DND-41 (cell line): ENCODE measurements around the gene CAMKMT.

Source experiments
- ATAC-seq: fragments of 200-7000 bp; cut with Tn5 transposase; 3 replicates; pipeline ENCODE4 v1.9.1; 2021; ENCODE audit warnings: low read depth; ENCODE audit not compliant: insufficient read depth
- DNase-seq: peaks from one replicate; pipeline ENCODE4 v3.0.0-alpha.2; 2020
- H2AFZ ChIP-seq: 2 replicates; pipeline ENCODE4 v1.6.0; 2012; ENCODE audit warnings: low read depth, low read length
- H3K27ac ChIP-seq: 2 replicates; pipeline ENCODE4 v1.5.1; 2012; ENCODE audit warnings: low read length, inconsistent platforms
- H3K27me3 ChIP-seq: fragments of 200-600 bp; sonication (generic); 2 replicates; pipeline ENCODE4 v1.6.0; 2012; ENCODE audit warnings: low read length, mild to moderate bottlenecking, inconsistent platforms; ENCODE audit not compliant: insufficient read depth, poor library complexity
- H3K36me3 ChIP-seq: 2 replicates; pipeline ENCODE4 v1.5.1; 2012; ENCODE audit warnings: low read length, inconsistent platforms; ENCODE audit not compliant: insufficient read depth
- H3K4me1 ChIP-seq: 2 replicates; pipeline ENCODE4 v1.5.1; 2012; ENCODE audit warnings: mild to moderate bottlenecking, low read length; ENCODE audit not compliant: insufficient read depth
- H3K4me2 ChIP-seq: 2 replicates; pipeline ENCODE4 v1.6.0; 2012; ENCODE audit warnings: mild to moderate bottlenecking, moderate library complexity, low read length, inconsistent platforms; ENCODE audit not compliant: insufficient read depth
- H3K4me3 ChIP-seq, 2 experiments: fragments of 200-600 bp in 1 of 2; shearing (Covaris generic) in 1 of 2; 2 replicates each; pipeline ENCODE4 v1.5.1; 2012 to 2016; ENCODE audit warnings: inconsistent platforms in 2 of 2, low read length in 2 of 2, mild to moderate bottlenecking in 2 of 2, low read depth in 1 of 2, moderate library complexity in 1 of 2
- H3K79me2 ChIP-seq: 2 replicates; pipeline ENCODE4 v1.6.0; 2012; ENCODE audit warnings: low read length, inconsistent platforms; ENCODE audit not compliant: insufficient read depth
- H3K9ac ChIP-seq: 2 replicates; pipeline ENCODE4 v1.6.0; 2012; ENCODE audit warnings: low read depth, mild to moderate bottlenecking, inconsistent platforms, low read length, moderate library complexity
- H3K9me3 ChIP-seq: 2 replicates; pipeline ENCODE4 v1.5.1; 2012; ENCODE audit warnings: low read length, moderate library complexity, mild to moderate bottlenecking, inconsistent platforms; ENCODE audit not compliant: insufficient read depth, severe bottlenecking
- H4K20me1 ChIP-seq: 2 replicates; pipeline ENCODE4 v1.6.0; 2012; ENCODE audit warnings: low read length; ENCODE audit not compliant: insufficient read depth
- EZH2 ChIP-seq: IDR thresholded peaks from 3 replicates; pipeline ENCODE4 v1.6.1; 2012; ENCODE audit warnings: borderline replicate concordance, low read depth, mild to moderate bottlenecking, moderate library complexity, low read length, inconsistent platforms; ENCODE audit not compliant: severe bottlenecking
- TF ChIP-seq, protein P1 (sequence below): IDR thresholded peaks from 2 replicates; pipeline ENCODE4 v1.5.1; 2012; ENCODE audit warnings: borderline replicate concordance, low read length, moderate library complexity, mild to moderate bottlenecking; ENCODE audit not compliant: poor library complexity, severe bottlenecking; ENCODE audit errors: extremely low read depth

The CAMKMT gene

DNA sequence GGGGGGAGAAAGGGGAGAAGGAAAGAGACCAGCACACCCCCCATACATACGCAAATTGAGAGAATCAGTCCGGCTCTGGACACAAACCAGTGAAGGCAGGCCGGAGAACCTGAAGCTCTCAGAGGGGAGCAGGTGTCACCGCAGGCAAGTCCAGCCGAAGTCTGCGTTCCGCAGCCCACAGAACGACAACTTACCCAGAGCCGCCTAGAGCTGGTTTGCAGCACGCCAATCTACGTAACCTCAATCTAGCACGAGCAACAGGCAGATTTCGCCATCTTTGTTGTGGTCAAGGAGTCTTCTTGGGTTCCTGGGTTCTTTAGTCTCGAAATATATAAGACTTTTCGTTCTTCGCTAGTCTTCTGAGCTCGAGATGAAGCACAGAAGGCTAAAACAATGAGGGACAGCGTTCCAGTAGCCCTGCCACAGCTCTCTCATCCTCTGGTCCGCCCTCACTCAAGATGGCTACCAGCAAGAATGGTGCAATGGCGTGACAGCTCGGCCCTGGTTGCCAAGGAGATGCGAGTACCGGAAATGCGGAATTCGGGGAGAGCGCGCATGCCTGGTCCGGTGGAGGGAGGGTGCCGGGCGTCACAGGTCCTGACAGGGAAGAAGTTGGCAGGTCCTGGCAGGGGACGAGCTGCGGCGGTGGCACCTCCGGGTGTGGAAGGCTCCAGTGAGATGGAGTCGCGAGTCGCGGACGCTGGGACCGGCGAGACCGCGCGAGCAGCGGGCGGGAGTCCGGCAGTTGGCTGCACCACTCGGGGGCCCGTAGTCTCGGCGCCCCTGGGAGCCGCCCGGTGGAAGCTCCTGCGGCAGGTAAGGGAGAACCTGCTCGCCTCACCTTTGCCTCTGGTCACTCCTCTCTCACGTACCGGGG is at the start of gene CAMKMT, which contains the start of gene PREPL:
Gene CAMKMT, plus strand, starts transcription at position 618 of the 877 bp plus-strand sequence.
Gene PREPL, minus strand, starts transcription at position 165 of the 877 bp plus-strand sequence. CDS start 15,152 bp downstream, outside the sequence.
- ATAC-seq: peak; percentile 87
- H3K9ac ChIP-seq: peak within 1 kb of the TSS; percentile 58
- H3K79me2 ChIP-seq: peaks cover 44% of the 10 kb centered on the region
- H3K4me2 ChIP-seq: peak within 1 kb of the TSS; percentile 90
- H3K27ac ChIP-seq: peak within 1 kb of the TSS; percentile 95
- H3K4me3 ChIP-seq: peak within 1 kb of the TSS; percentile 73 to 91
- H2AFZ ChIP-seq: peak within 1 kb of the TSS; percentile 97
- H4K20me1 ChIP-seq: no peaks in the 10 kb centered on the region
- peaks cover 37% of the 10 kb centered on the region for H3K4me1 ChIP-seq
- peak; percentile 97 for DNase-seq
- no peaks in the 10 kb centered on the region for H3K9me3 ChIP-seq
- TF ChIP-seq, protein P1, sequence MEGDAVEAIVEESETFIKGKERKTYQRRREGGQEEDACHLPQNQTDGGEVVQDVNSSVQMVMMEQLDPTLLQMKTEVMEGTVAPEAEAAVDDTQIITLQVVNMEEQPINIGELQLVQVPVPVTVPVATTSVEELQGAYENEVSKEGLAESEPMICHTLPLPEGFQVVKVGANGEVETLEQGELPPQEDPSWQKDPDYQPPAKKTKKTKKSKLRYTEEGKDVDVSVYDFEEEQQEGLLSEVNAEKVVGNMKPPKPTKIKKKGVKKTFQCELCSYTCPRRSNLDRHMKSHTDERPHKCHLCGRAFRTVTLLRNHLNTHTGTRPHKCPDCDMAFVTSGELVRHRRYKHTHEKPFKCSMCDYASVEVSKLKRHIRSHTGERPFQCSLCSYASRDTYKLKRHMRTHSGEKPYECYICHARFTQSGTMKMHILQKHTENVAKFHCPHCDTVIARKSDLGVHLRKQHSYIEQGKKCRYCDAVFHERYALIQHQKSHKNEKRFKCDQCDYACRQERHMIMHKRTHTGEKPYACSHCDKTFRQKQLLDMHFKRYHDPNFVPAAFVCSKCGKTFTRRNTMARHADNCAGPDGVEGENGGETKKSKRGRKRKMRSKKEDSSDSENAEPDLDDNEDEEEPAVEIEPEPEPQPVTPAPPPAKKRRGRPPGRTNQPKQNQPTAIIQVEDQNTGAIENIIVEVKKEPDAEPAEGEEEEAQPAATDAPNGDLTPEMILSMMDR: no peak
- TF ChIP-seq EZH2: no peak
- H3K36me3 ChIP-seq: no peaks in the 10 kb centered on the region; the same call in 1 of the 2 replicates
- H3K27me3 ChIP-seq: no peaks in the 10 kb centered on the region

DNA sequence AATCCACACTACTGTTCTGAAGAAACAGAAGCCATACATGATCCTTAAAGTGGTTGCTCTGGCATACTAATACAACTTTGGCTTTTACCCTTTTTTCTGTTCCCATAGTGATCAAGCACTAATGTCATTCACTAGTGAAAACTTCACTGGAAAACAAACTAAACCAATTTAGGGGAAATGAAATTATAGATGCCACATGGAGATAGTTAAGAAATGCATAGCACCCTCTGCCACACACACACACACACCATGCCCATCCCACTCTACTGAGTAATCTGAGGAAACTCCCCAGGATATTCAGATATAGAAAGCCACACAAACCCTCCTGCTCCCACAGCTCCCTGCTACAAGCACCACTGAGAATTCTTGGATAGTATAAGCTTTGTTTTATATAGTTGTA is 47.4 kb upstream of the CAMKMT start:
- peaks cover 21% of the 10 kb centered on the region; the same call in 1 of the 2 replicates for H3K36me3 ChIP-seq
- ATAC-seq (no peak), DNase-seq (no peak)
- H3K9me3 ChIP-seq: peaks cover 14% of the 10 kb centered on the region
- H3K4me3 ChIP-seq: no peak overlapping the region
- H3K27ac ChIP-seq: no peak overlapping the region
- no peaks in the 10 kb centered on the region for H4K20me1 ChIP-seq
- no peak for TF ChIP-seq EZH2
- TF ChIP-seq, protein P1: no peak
- H2AFZ ChIP-seq: no peak overlapping the region
- H3K79me2 ChIP-seq: no peaks in the 10 kb centered on the region
- no peaks in the 10 kb centered on the region for H3K27me3 ChIP-seq
- H3K4me2 ChIP-seq: no peak overlapping the region
- no peaks in the 10 kb centered on the region for H3K4me1 ChIP-seq
- H3K9ac ChIP-seq: no peak overlapping the region

DNA sequence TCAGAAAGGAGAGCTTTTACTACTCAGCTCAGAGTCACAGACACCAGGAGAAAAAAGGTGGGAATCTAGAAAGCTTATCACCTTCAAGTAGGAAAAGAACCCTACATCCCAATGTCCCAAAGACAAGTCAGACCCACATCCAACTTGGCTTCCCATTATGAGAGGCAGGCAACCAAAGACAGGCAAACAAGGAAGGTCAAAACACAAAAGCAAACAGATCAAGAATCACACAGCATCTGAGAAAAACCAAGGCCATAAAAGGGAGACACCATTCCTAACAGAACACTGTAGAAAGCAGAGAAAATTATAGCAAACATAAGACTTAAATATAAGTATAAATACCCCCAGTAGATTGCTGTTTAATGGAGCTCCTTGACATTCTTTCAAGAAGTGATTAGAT is 45.8 kb upstream of the CAMKMT start:
- H3K4me3 ChIP-seq: no peak overlapping the region

More for the DNA sequence above, 45.8 kb upstream of the CAMKMT start:
- H3K4me2 ChIP-seq: no peak overlapping the region
- ATAC-seq (no peak), DNase-seq (no peak)
- no peaks in the 10 kb centered on the region for H3K27me3 ChIP-seq
- TF ChIP-seq, protein P1: no peak
- TF ChIP-seq EZH2: no peak
- H3K36me3 ChIP-seq: peaks cover 28% of the 10 kb centered on the region; the same call in 1 of the 2 replicates
- H4K20me1 ChIP-seq: no peaks in the 10 kb centered on the region
- peaks cover 4% of the 10 kb centered on the region for H3K9me3 ChIP-seq
- no peaks in the 10 kb centered on the region for H3K79me2 ChIP-seq
- H3K4me1 ChIP-seq: no peaks in the 10 kb centered on the region
- H3K9ac ChIP-seq: no peak overlapping the region
- H3K27ac ChIP-seq: no peak overlapping the region
- no peak overlapping the region for H2AFZ ChIP-seq
